ENCODE data around the gene OR5W2. TPM values are rescaled to one million over a fixed set of nuclear protein-coding genes. Genes with fewer than 3 reads are reported as not detected.

Gene OR5W2
- polyA plus RNA-seq (2012; ENCODE audit: insufficient read length, low read depth), result not detected

DNA sequence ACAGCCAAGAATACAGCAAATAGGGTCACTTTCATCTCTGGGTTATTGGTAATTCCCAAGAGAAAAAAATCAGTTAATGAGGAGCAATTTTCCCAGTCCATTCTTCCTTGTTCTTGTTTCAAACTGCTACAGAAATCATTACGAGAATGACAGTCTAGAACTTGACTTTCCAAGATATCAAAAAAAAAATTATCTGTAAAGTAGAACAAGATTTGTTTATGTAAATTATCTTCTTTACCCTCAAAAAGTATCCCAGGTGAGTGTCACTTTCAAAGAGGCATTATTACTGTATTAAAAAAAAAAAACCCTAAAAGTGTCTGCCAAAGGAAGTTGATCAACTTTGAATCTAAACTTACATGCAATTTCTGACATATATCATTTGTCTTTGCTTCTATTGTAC lies at the start of gene OR5W2:
Gene OR5W2 (minus strand): TSS at position 101 of the 400 bp plus-strand sequence. CDS start 0 bp downstream, at position 101.
- no peak for TF ChIP-seq SIN3A (IDR thresholded peaks at IDR 0.05; ENCODE audit: borderline replicate concordance, insufficient read depth, low read length)
- no peak for TF ChIP-seq TAF1 (IDR thresholded peaks at IDR 0.05; ENCODE audit: borderline replicate concordance, insufficient read depth, low read length)
- TF ChIP-seq FOXP2 (optimal IDR thresholded peaks at IDR 0.05; ENCODE audit: borderline replicate concordance, extremely low read depth, extremely low read length, insufficient read depth), result no peak
- TF ChIP-seq POLR2AphosphoS5 (IDR thresholded peaks at IDR 0.05; ENCODE audit: low read depth, low read length), result no peak
- TF ChIP-seq, protein P1, sequence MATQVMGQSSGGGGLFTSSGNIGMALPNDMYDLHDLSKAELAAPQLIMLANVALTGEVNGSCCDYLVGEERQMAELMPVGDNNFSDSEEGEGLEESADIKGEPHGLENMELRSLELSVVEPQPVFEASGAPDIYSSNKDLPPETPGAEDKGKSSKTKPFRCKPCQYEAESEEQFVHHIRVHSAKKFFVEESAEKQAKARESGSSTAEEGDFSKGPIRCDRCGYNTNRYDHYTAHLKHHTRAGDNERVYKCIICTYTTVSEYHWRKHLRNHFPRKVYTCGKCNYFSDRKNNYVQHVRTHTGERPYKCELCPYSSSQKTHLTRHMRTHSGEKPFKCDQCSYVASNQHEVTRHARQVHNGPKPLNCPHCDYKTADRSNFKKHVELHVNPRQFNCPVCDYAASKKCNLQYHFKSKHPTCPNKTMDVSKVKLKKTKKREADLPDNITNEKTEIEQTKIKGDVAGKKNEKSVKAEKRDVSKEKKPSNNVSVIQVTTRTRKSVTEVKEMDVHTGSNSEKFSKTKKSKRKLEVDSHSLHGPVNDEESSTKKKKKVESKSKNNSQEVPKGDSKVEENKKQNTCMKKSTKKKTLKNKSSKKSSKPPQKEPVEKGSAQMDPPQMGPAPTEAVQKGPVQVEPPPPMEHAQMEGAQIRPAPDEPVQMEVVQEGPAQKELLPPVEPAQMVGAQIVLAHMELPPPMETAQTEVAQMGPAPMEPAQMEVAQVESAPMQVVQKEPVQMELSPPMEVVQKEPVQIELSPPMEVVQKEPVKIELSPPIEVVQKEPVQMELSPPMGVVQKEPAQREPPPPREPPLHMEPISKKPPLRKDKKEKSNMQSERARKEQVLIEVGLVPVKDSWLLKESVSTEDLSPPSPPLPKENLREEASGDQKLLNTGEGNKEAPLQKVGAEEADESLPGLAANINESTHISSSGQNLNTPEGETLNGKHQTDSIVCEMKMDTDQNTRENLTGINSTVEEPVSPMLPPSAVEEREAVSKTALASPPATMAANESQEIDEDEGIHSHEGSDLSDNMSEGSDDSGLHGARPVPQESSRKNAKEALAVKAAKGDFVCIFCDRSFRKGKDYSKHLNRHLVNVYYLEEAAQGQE (IDR thresholded peaks at IDR 0.05; ENCODE audit: insufficient read depth in 1 of 2, low read depth in 2 of 2, low read length in 2 of 2), result no peak

DNA sequence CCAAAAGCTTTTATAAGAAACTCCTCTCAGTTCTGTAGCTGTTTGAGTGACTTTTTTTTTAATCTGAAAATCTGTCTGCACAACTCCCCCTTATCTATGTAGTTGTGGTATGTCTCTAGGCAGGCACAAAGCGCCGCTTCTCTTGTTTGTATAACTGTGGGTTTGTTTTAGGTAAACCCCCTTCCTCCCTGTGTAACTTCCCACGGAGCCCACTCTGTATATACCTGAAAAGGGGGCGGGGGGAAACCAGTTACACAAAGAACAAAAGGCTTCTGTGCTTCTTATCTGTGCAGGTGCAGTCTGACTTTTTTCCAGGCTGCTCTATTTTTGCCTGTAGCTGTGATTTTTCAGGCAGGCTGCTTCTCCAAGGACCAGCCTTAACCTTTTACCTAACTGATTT lies 42.1 kb upstream of the OR5W2 start:
- TF ChIP-seq FOXP2 (optimal IDR thresholded peaks at IDR 0.05; ENCODE audit: borderline replicate concordance, extremely low read depth, extremely low read length, insufficient read depth), result no peak
- TF ChIP-seq POLR2AphosphoS5 (IDR thresholded peaks at IDR 0.05; ENCODE audit: low read depth, low read length), result no peak
- TF ChIP-seq TAF1 (IDR thresholded peaks at IDR 0.05; ENCODE audit: borderline replicate concordance, insufficient read depth, low read length), result no peak
- TF ChIP-seq, protein P1 (IDR thresholded peaks at IDR 0.05; ENCODE audit: insufficient read depth in 1 of 2, low read depth in 2 of 2, low read length in 2 of 2), result no peak
- no peak for TF ChIP-seq SIN3A (IDR thresholded peaks at IDR 0.05; ENCODE audit: borderline replicate concordance, insufficient read depth, low read length)

DNA sequence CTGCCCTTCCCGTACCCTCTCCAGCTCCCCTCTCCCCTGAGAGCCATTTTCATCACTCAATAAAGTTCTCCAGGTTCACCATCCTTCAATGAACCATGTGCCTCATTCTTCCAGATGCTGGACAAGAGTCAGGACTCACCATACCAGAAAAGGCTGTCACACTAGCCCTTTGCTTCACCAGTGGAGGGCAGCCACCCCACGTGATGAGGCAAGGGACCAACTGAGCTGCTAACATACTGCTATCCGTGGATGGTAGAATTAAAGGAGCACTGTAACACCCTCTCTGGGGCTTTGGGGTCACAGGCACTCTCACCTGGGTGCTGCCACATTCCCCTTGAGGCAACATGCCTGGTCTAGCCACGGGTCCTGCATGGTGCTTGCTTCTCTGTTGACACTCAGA lies 34.9 kb upstream of the OR5W2 start:
- TF ChIP-seq, protein P1 (IDR thresholded peaks at IDR 0.05; ENCODE audit: insufficient read depth in 1 of 2, low read depth in 2 of 2, low read length in 2 of 2), result no peak
- TF ChIP-seq FOXP2 (optimal IDR thresholded peaks at IDR 0.05; ENCODE audit: borderline replicate concordance, extremely low read depth, extremely low read length, insufficient read depth), result no peak
- TF ChIP-seq TAF1 (IDR thresholded peaks at IDR 0.05; ENCODE audit: borderline replicate concordance, insufficient read depth, low read length), result no peak
- TF ChIP-seq SIN3A (IDR thresholded peaks at IDR 0.05; ENCODE audit: borderline replicate concordance, insufficient read depth, low read length), result no peak
- TF ChIP-seq POLR2AphosphoS5 (IDR thresholded peaks at IDR 0.05; ENCODE audit: low read depth, low read length), result no peak

DNA sequence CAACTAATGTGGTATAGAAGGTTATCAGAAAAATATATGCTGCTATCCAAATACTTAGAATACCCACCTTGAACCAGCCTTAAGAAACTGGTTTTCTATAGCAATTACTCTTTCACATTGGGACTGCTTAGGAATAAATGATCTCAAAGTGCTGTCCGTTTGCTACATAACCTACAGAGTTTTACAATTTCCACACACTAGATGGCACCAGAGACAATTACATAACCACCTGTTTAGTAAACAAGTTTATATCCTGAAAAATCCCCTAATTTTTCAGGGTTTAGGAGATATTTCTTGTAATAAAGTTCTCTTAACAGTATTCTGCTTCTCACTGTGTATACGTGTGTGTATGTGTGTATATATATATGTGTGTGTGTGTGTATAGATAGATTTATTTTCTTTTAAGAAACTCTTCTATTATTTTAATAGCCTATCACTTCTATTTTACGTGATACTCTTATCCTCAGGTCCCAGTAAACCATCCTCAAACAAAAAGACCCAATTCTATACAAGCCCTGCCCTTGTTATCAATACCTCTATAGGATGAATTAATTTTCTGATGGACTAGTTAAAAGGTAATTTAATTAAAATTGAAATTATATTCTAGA lies 28.5 kb upstream of the OR5W2 start:
- TF ChIP-seq, protein P1 (IDR thresholded peaks at IDR 0.05; ENCODE audit: insufficient read depth in 1 of 2, low read depth in 2 of 2, low read length in 2 of 2), result no peak
- TF ChIP-seq TAF1 (IDR thresholded peaks at IDR 0.05; ENCODE audit: borderline replicate concordance, insufficient read depth, low read length), result no peak
- TF ChIP-seq POLR2AphosphoS5 (IDR thresholded peaks at IDR 0.05; ENCODE audit: low read depth, low read length), result no peak
- TF ChIP-seq FOXP2 (optimal IDR thresholded peaks at IDR 0.05; ENCODE audit: borderline replicate concordance, extremely low read depth, extremely low read length, insufficient read depth), result no peak
- no peak for TF ChIP-seq SIN3A (IDR thresholded peaks at IDR 0.05; ENCODE audit: borderline replicate concordance, insufficient read depth, low read length)
